Mesenchymal stem cell (in vitro differentiated cells and primary cell): ENCODE measurements around the gene STIM1.
"Not testable (repeated sequence)": the region's sequence is repeated elsewhere in the genome, so short reads cannot be mapped to it uniquely, and the experiment has no call there.

Experiments
- DNase-seq: peaks from one replicate; pipeline ENCODE4 v3.0.0-alpha.2; 2013
- H2AFZ ChIP-seq: one replicate; pipeline ENCODE4 v1.6.1; 2013; ENCODE audit warnings: low read depth, mild to moderate bottlenecking, control low read depth, inconsistent platforms, low read length, moderate library complexity
- H2AK5ac ChIP-seq: 2 replicates; pipeline ENCODE4 v1.6.1; 2013; ENCODE audit warnings: low read length, moderate library complexity, mild to moderate bottlenecking, inconsistent platforms; ENCODE audit not compliant: severe bottlenecking
- H2BK120ac ChIP-seq: one replicate; pipeline ENCODE4 v1.6.1; 2013; ENCODE audit warnings: low read depth, mild to moderate bottlenecking, inconsistent platforms, low read length, moderate library complexity
- H2BK12ac ChIP-seq, 2 experiments: one replicate each; pipeline ENCODE4 v1.6.1; 2013; ENCODE audit warnings: inconsistent platforms in 2 of 2, low read length in 2 of 2, mild to moderate bottlenecking in 2 of 2, moderate library complexity in 2 of 2, control low read depth in 1 of 2
- H2BK15ac ChIP-seq: one replicate; pipeline ENCODE4 v1.6.1; 2013; ENCODE audit warnings: mild to moderate bottlenecking, low read depth, inconsistent platforms; ENCODE audit not compliant: poor library complexity, severe bottlenecking
- H2BK5ac ChIP-seq: 2 replicates; pipeline ENCODE4 v1.6.1; 2013; ENCODE audit warnings: low read depth, mild to moderate bottlenecking, low read length, control low read depth, inconsistent platforms; ENCODE audit not compliant: poor library complexity, severe bottlenecking
- H3K14ac ChIP-seq, 2 experiments: one replicate each; pipeline ENCODE4 v1.6.1; 2013; ENCODE audit warnings: inconsistent platforms in 2 of 2, low read length in 2 of 2, control low read depth in 1 of 2, mild to moderate bottlenecking in 1 of 2, moderate library complexity in 1 of 2
- H3K18ac ChIP-seq, 2 experiments: one replicate each; pipeline ENCODE4 v1.6.1; 2013; ENCODE audit warnings: inconsistent platforms in 2 of 2, low read length in 2 of 2, control low read depth in 1 of 2, low read depth in 1 of 2, mild to moderate bottlenecking in 1 of 2
- H3K23ac ChIP-seq, 2 experiments: one replicate each; pipeline ENCODE4 v1.6.1; 2013; ENCODE audit warnings: inconsistent platforms in 2 of 2, low read length in 2 of 2, mild to moderate bottlenecking in 2 of 2, moderate library complexity in 2 of 2, control low read depth in 1 of 2
- H3K27ac ChIP-seq: 2 replicates; pipeline ENCODE4 v1.5.1; 2013; ENCODE audit warnings: mild to moderate bottlenecking, moderate library complexity, low read length, control low read depth, inconsistent platforms; ENCODE audit not compliant: poor library complexity, severe bottlenecking
- H3K27me3 ChIP-seq, 2 experiments: 2 replicates each; pipeline versions ENCODE4 v1.6.1 to v1.7.0; 2013; ENCODE audit warnings: low read length in 2 of 2, mild to moderate bottlenecking in 2 of 2, moderate library complexity in 2 of 2, control low read depth in 1 of 2, inconsistent platforms in 1 of 2; ENCODE audit not compliant: control insufficient read depth in 1 of 2, insufficient read depth in 1 of 2
- H3K36me3 ChIP-seq, 2 experiments: 2 replicates each; pipeline versions ENCODE4 v1.6.1 to v1.7.0; 2013; ENCODE audit warnings: low read length in 2 of 2, control low read depth in 1 of 2, inconsistent platforms in 1 of 2, low read depth in 1 of 2, mild to moderate bottlenecking in 1 of 2; ENCODE audit not compliant: insufficient read depth in 2 of 2, control insufficient read depth in 1 of 2
- H3K4ac ChIP-seq, 2 experiments: one replicate each; pipeline ENCODE4 v1.6.1; 2013; ENCODE audit warnings: inconsistent platforms in 2 of 2, low read length in 2 of 2, mild to moderate bottlenecking in 2 of 2, moderate library complexity in 2 of 2, control low read depth in 1 of 2, low read depth in 1 of 2
- H3K4me1 ChIP-seq: 2 replicates; pipeline ENCODE4 v1.6.1; 2013; ENCODE audit warnings: low read depth, low read length, control low read depth; ENCODE audit not compliant: control insufficient read depth, insufficient read depth
- H3K4me2 ChIP-seq: 2 replicates; pipeline ENCODE4 v1.6.1; 2013; ENCODE audit warnings: low read length, mild to moderate bottlenecking, inconsistent platforms; ENCODE audit not compliant: poor library complexity, severe bottlenecking
- H3K4me3 ChIP-seq, 2 experiments: 2 replicates each; pipeline versions ENCODE4 v1.5.1 to v1.7.0; 2013; ENCODE audit warnings: low read length in 2 of 2, mild to moderate bottlenecking in 2 of 2, control low read depth in 1 of 2, low read depth in 1 of 2; ENCODE audit not compliant: insufficient read depth in 1 of 2
- H3K79me1 ChIP-seq: replicated peaks from 2 replicates; pipeline ENCODE4 v1.6.1; 2013; ENCODE audit warnings: mild to moderate bottlenecking, control low read depth, low read length, inconsistent platforms; ENCODE audit not compliant: poor library complexity, severe bottlenecking
- H3K9ac ChIP-seq: 2 replicates; pipeline ENCODE4 v1.7.0; 2013; ENCODE audit warnings: mild to moderate bottlenecking, low read length, moderate library complexity
- H3K9me3 ChIP-seq: 2 replicates; pipeline ENCODE4 v1.7.0; 2013; ENCODE audit warnings: mild to moderate bottlenecking, low read length; ENCODE audit not compliant: control insufficient read depth
- H4K8ac ChIP-seq: one replicate; pipeline ENCODE4 v1.6.1; 2013; ENCODE audit warnings: inconsistent platforms, mild to moderate bottlenecking, low read length, moderate library complexity
- H4K91ac ChIP-seq: one replicate; pipeline ENCODE4 v1.6.1; 2013; ENCODE audit warnings: mild to moderate bottlenecking, low read length, inconsistent platforms
- WGBS: methylation state at CpG from one replicate; pipeline ENCODE4 v1.1.7; 2013; ENCODE audit warnings: mixed read lengths; 5-methylcytosine and 5-hydroxymethylcytosine counted together

The STIM1 gene

GRCh38 chr11:4004753-4005152 is 149.3 kb downstream of the STIM1 start:
- not testable (repeated sequence) for H2AK5ac ChIP-seq, H3K18ac ChIP-seq, H3K27me3 ChIP-seq, H3K14ac ChIP-seq, H2BK120ac ChIP-seq, H3K9ac ChIP-seq, H4K8ac ChIP-seq, H2BK12ac ChIP-seq, H4K91ac ChIP-seq, H3K4me2 ChIP-seq, H3K4me3 ChIP-seq, DNase-seq, H3K4ac ChIP-seq, H3K4me1 ChIP-seq, H3K23ac ChIP-seq, H3K27ac ChIP-seq, H3K36me3 ChIP-seq, H2AFZ ChIP-seq, H2BK15ac ChIP-seq, H3K9me3 ChIP-seq, H2BK5ac ChIP-seq
- WGBS = no CpG with 5 or more reads among the region's 1 CpG
- peaks cover 14% of the 10 kb centered on the region for H3K79me1 ChIP-seq

DNA sequence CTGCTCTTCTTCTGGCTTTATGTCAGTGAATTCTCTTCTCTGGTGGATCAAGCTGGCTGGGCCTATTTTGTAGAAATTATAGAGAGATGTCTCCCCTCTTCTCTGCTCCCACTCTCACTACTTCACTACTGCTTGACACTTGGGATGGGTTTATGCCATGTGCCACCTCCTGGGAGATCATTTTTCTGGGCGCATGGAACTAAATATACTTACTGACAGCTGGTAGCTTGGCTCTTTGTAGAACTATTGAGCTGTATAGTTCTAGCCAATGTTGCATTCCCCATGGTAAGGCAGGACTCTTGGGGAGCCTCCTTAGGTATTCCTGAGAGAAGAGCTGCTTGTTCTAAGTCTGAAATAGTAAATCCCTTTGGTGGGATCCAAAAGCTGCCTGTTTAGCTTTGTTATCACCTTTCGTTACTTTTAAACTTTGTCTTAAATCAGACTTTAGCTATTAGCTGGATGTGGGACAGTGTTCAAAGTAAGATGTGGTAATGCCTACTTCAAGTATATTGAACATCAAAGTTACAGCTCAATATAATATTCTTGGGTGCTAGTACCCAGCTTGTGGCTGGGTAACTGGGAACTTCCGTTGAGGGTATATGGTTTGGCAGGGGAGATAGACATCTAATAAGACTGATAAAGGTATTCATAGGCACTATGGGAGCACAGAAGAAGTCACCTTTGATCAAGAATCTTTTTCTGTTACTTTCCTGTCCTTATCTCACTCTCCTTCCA is 151.6 kb downstream of the STIM1 start:
- no peak overlapping the region for H3K14ac ChIP-seq
- H2AK5ac ChIP-seq = no peak overlapping the region
- no peaks in the 10 kb centered on the region for H3K4me1 ChIP-seq
- no peak overlapping the region for H3K4me2 ChIP-seq
- no peak overlapping the region for H3K4me3 ChIP-seq
- H3K9ac ChIP-seq = no peak overlapping the region
- H3K4ac ChIP-seq = no peak overlapping the region
- H3K18ac ChIP-seq = no peak overlapping the region
- no peaks in the 10 kb centered on the region for H3K27me3 ChIP-seq
- no peak overlapping the region for H2BK12ac ChIP-seq
- no peak for DNase-seq
- no peak overlapping the region for H2BK15ac ChIP-seq
- H3K79me1 ChIP-seq = peaks cover 19% of the 10 kb centered on the region
- H3K9me3 ChIP-seq = no peaks in the 10 kb centered on the region
- no peak overlapping the region for H3K23ac ChIP-seq
- H3K27ac ChIP-seq = no peak overlapping the region
- H4K8ac ChIP-seq = no peak overlapping the region
- H4K91ac ChIP-seq = no peak overlapping the region
- no peak overlapping the region for H2BK5ac ChIP-seq
- H2AFZ ChIP-seq = no peak overlapping the region
- 98% methylated on average over 2 of the region's 3 CpGs for WGBS
- no peaks in the 10 kb centered on the region for H3K36me3 ChIP-seq
- no peak overlapping the region for H2BK120ac ChIP-seq

DNA sequence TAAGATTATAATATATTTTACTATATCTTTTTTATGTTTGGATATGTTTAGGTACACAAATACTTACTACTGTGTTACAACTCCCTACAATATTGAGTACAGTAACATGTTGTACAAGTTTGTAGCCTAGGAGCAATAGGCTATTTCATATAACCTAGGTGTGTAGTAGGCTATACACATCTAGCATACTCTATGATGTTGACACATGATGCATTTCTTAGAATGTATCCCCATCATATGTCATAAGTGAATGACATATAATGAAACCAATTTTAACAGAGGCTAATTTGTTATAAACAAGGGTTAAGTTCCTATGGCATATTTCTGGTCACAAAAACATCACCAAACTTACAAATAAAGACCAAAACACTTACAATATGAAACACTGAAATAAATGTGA is 152.7 kb downstream of the STIM1 start:
- Histone ChIP-seq H2AFZ (no peak overlapping the region), H3K4me2 (no peak overlapping the region), H3K9ac (no peak overlapping the region), H2BK120ac (no peak overlapping the region), H2AK5ac (no peak overlapping the region), H3K4ac (no peak overlapping the region), H2BK5ac (no peak overlapping the region), H3K9me3 (no peaks in the 10 kb centered on the region), H3K14ac (no peak overlapping the region), H3K4me1 (no peaks in the 10 kb centered on the region), H3K23ac (no peak overlapping the region), H4K91ac (no peak overlapping the region), H3K36me3 (no peaks in the 10 kb centered on the region), H4K8ac (no peak overlapping the region), H3K79me1 (peaks cover 19% of the 10 kb centered on the region), H3K27ac (no peak overlapping the region), H3K27me3 (no peaks in the 10 kb centered on the region), H3K18ac (no peak overlapping the region), H3K4me3 (no peak overlapping the region), H2BK15ac (no peak overlapping the region), H2BK12ac (no peak overlapping the region)
- DNase-seq = no peak

GRCh38 chr11:4016602-4017001 is 161.1 kb downstream of the STIM1 start:
- Histone ChIP-seq H3K79me1 (peaks cover 14% of the 10 kb centered on the region), H4K91ac (peak overlapping the region; percentile 15), H3K4me3 (peak overlapping the region in 1 of 2 experiments; percentile 3)
- not testable (repeated sequence) for H2AFZ ChIP-seq, H2AK5ac ChIP-seq, H3K4me2 ChIP-seq, H2BK12ac ChIP-seq, DNase-seq, H3K4me1 ChIP-seq, H3K18ac ChIP-seq, H3K23ac ChIP-seq, H2BK120ac ChIP-seq, H3K27me3 ChIP-seq, H3K27ac ChIP-seq, H2BK5ac ChIP-seq, H3K9me3 ChIP-seq, H3K36me3 ChIP-seq, H4K8ac ChIP-seq, H2BK15ac ChIP-seq, H3K4ac ChIP-seq, H3K9ac ChIP-seq, H3K14ac ChIP-seq
- 85% methylated on average over 9 of the region's 9 CpGs for WGBS
